Measurements from ENCODE around the gene MYOD1. TPM values are rescaled to one million over a fixed set of nuclear protein-coding genes. Genes with fewer than 3 reads are reported as not detected.
A peak's percentile ranks its signal among the peaks of the same experiment; 100 is the strongest.

MYOD1 gene
- total RNA-seq, 1 experiment from 2014 or later = not detected

DNA sequence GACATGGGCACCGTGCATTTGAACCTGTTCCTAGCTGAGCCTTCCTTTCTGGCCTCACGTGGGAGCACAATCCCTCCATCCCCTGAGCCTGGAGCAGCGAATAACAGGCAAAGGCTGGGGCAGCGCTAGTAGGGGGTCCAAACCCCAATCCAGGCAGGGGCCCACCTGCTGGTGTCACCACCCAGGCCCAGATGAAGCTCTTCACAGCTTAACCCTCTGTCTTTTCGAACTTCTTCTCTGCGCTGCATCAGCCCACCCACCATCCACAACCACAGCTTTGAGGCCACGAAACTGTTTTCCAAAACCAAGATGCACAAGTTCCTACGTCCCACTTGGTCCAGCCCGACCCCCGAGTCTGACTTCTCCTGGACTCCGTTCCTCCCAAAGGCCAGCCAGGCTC is 26.7 kb downstream of the MYOD1 start:
- Histone ChIP-seq H3K79me2 (ENCODE audit: low read depth) (no peaks in the 10 kb centered on the region), H3K9me2 (ENCODE audit: insufficient read depth) (no peaks in the 10 kb centered on the region), H3K4me2 (no peak overlapping the region), H2AFZ (no peak overlapping the region), H4K20me1 (ENCODE audit: insufficient read depth) (no peaks in the 10 kb centered on the region), H3K4me3 (no peak overlapping the region), H3K9me3 (ENCODE audit: insufficient read depth, low read depth) (no peaks in the 10 kb centered on the region), H3K27ac (no peak overlapping the region), H3K36me3 (ENCODE audit: low read depth) (no peaks in the 10 kb centered on the region), H3K27me3 (ENCODE audit: insufficient read depth, low read depth) (peaks cover 25% of the 10 kb centered on the region), H3K4me1 (replicated peaks; ENCODE audit: insufficient read depth) (no peaks in the 10 kb centered on the region), H3F3A (ENCODE audit: insufficient read depth, low read depth) (no peaks in the 10 kb centered on the region)
- TF ChIP-seq, protein P1, sequence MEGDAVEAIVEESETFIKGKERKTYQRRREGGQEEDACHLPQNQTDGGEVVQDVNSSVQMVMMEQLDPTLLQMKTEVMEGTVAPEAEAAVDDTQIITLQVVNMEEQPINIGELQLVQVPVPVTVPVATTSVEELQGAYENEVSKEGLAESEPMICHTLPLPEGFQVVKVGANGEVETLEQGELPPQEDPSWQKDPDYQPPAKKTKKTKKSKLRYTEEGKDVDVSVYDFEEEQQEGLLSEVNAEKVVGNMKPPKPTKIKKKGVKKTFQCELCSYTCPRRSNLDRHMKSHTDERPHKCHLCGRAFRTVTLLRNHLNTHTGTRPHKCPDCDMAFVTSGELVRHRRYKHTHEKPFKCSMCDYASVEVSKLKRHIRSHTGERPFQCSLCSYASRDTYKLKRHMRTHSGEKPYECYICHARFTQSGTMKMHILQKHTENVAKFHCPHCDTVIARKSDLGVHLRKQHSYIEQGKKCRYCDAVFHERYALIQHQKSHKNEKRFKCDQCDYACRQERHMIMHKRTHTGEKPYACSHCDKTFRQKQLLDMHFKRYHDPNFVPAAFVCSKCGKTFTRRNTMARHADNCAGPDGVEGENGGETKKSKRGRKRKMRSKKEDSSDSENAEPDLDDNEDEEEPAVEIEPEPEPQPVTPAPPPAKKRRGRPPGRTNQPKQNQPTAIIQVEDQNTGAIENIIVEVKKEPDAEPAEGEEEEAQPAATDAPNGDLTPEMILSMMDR (conservative IDR thresholded peaks at IDR 0.05) = no peak
- DNase-seq = no peak
- POLR2A ChIA-PET (ENCODE audit: unreplicated experiment) = no interaction called here
- no TSS peak for BruUV-seq (replicated peaks)
- CTCF ChIA-PET = no interaction called here
- intact Hi-C loops (cut with micrococcal nuclease; ENCODE audit: unreplicated experiment) = no loop called here

DNA sequence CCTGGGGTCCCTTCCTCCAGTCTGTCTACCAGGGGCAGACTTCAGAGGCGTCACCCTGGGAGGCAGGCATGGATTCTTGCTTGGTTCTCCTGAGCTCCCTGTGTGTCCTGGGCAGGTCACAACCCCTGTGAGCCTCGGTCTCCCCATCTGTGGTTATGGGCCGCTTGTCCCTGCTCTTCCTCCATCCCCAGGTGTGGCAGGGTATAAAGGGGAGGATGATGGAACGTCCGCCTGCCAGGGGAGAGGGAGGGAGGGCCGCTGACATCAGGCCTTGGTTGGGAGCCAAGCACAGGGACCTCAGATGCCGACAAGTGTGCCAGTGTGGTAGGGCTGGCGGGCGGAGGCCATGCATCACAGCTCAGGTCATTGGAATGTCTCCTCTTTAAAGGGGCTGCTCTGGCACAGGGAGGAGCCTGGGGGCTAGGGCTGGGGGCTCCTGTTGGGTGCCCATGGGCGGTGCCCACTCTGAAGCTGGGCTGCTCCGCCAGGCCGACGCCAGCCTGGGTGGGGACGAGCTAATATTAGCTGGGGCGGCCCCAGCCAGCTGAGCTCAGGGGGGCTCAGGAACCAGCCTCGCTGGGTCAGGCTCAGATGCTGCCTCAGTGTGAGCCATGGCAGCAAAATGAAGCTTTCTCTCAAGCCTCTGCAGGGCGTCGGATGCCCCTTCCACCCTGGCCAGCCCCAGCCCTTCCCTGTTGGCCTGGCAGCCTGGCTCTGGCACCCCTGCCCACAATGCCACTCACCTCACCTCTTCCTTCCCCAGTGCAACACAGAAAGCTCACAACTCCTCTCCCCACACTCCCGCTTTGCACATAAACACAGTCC is 28.0 kb downstream of the MYOD1 start:
- intact Hi-C loops (cut with micrococcal nuclease; ENCODE audit: unreplicated experiment) = no loop called here
- Histone ChIP-seq H3K79me2 (ENCODE audit: low read depth) (no peaks in the 10 kb centered on the region), H3K36me3 (ENCODE audit: low read depth) (no peaks in the 10 kb centered on the region), H3K27me3 (ENCODE audit: insufficient read depth, low read depth) (peaks cover 37% of the 10 kb centered on the region), H3K4me3 (no peak overlapping the region), H3K4me2 (no peak overlapping the region), H3K9me3 (ENCODE audit: insufficient read depth, low read depth) (no peaks in the 10 kb centered on the region), H2AFZ (no peak overlapping the region), H4K20me1 (ENCODE audit: insufficient read depth) (no peaks in the 10 kb centered on the region), H3F3A (ENCODE audit: insufficient read depth, low read depth) (no peaks in the 10 kb centered on the region), H3K9me2 (ENCODE audit: insufficient read depth) (no peaks in the 10 kb centered on the region), H3K4me1 (replicated peaks; ENCODE audit: insufficient read depth) (no peaks in the 10 kb centered on the region), H3K27ac (no peak overlapping the region)
- POLR2A ChIA-PET (ENCODE audit: unreplicated experiment) = no interaction called here
- DNase-seq = peak in 1 of 2 experiments; percentile 26
- CTCF ChIA-PET = interaction anchor here (0.6 kb wide), 2 partner anchors 227 to 469 kb away, joined by 3 to 6 read pairs; no protein-coding TSS in a partner anchor
- BruUV-seq (replicated peaks) = no TSS peak
- TF ChIP-seq, protein P1 (conservative IDR thresholded peaks at IDR 0.05) = no peak
- TF ChIP-seq EZH2 (IDR thresholded peaks at IDR 0.05; ENCODE audit: low read depth) = no peak

DNA sequence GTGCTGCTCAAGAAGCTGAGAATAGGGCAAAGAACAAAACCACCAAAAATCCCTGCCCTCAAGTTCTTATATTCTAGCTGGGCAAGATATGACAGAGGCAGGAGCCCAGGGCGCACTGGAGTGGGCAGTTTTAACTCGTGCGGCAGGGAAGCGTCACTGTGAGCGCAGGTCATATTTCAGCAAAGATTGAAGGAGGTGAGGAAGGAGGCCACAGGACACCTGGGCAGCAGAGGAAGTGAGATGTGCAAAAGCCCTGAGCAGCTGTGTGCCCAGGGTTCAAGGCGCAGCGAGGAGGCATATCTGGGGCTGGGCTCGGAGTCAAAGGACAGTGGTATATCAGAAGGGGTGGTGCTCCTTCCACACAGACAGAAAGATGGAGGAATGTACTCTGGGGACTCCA is 28.7 kb downstream of the MYOD1 start:
- intact Hi-C loops (cut with micrococcal nuclease; ENCODE audit: unreplicated experiment) = no loop called here
- Histone ChIP-seq H3F3A (ENCODE audit: insufficient read depth, low read depth) (no peaks in the 10 kb centered on the region), H3K27me3 (ENCODE audit: insufficient read depth, low read depth) (peaks cover 44% of the 10 kb centered on the region), H3K79me2 (ENCODE audit: low read depth) (no peaks in the 10 kb centered on the region), H3K4me3 (no peak overlapping the region), H3K27ac (no peak overlapping the region), H4K20me1 (ENCODE audit: insufficient read depth) (no peaks in the 10 kb centered on the region), H3K4me2 (no peak overlapping the region), H3K9me3 (ENCODE audit: insufficient read depth, low read depth) (no peaks in the 10 kb centered on the region), H3K9me2 (ENCODE audit: insufficient read depth) (no peaks in the 10 kb centered on the region), H3K36me3 (ENCODE audit: low read depth) (no peaks in the 10 kb centered on the region), H2AFZ (no peak overlapping the region), H3K4me1 (replicated peaks; ENCODE audit: insufficient read depth) (no peaks in the 10 kb centered on the region)
- no peak for DNase-seq
- TF ChIP-seq, protein P1 (conservative IDR thresholded peaks at IDR 0.05) = no peak
- TF ChIP-seq EZH2 (IDR thresholded peaks at IDR 0.05; ENCODE audit: low read depth) = no peak
- ChIA-PET POLR2A (ENCODE audit: unreplicated experiment) (no interaction called here), CTCF (no interaction called here)
- BruUV-seq (replicated peaks) = no TSS peak
